ENCODE data around the gene RPS29. TPM values are rescaled to one million over a fixed set of nuclear protein-coding genes. Genes with fewer than 3 reads are reported as not detected.

Gene RPS29
- total RNA-seq: 1,000 to 10,000 TPM; 1,423 to 9,553 (median 5,247) TPM

- intact Hi-C loops (cut with DNase I): no loop called here
- peak; percentile 98 to 99 for DNase-seq
Observed at GRCh38 chr14:49585803-49586672, at the start of gene RPS29. RPS29 (minus strand) TSS chr14:49586380; CDS start chr14:49586346, 34 bp downstream.

GRCh38 chr14:49634547-49635334, 48.6 kb upstream of the RPS29 start, which contains the start of gene DNAAF2:
DNAAF2 (minus strand) TSS chr14:49635244; CDS start chr14:49635149, 95 bp downstream.
- H3K4me1 ChIP-seq: peaks cover 6 to 24% of the 10 kb centered on the region in 2 donors
- no peaks in the 10 kb centered on the region for H3K27me3 ChIP-seq
- TF ChIP-seq CTCF (IDR thresholded peaks at IDR 0.05): no peak
- peak in 1 of 2 donors; percentile 10 for TF ChIP-seq POLR2A (IDR thresholded peaks at IDR 0.05)
- peak; percentile 64 for DNase-seq
- no peaks in the 10 kb centered on the region for H3K9me3 ChIP-seq
- no peaks in the 10 kb centered on the region for H3K36me3 ChIP-seq
- H3K27ac ChIP-seq: peak within 1 kb of the TSS; percentile 66 to 98 (median 97)
- 1 to 3% methylated on average over 11 to 27 of the region's 80 CpGs for WGBS, 2 donors
- intact Hi-C loops (cut with DNase I): loop anchor here (5.0 to 10.0 kb wide), 3 partner anchors 50 to 200 kb away; partner anchors contain the start of genes KLHDC2 and POLE2
- peak within 1 kb of the TSS; percentile 44 to 75 (median 72) for H3K4me3 ChIP-seq (replicated peaks in 1 of 3)

More at GRCh38 chr14:49585803-49586672, at the start of gene RPS29:
- 0 to 1% methylated on average over 29 to 42 of the region's 55 CpGs for WGBS, 2 donors
- H3K27ac ChIP-seq: peak within 1 kb of the TSS; percentile 71 to 94 (median 73)
- peaks cover 8 to 17% of the 10 kb centered on the region in 2 donors for H3K36me3 ChIP-seq
- no peaks in the 10 kb centered on the region for H3K9me3 ChIP-seq
- no peaks in the 10 kb centered on the region for H3K27me3 ChIP-seq
- TF ChIP-seq POLR2A (IDR thresholded peaks at IDR 0.05) (peak in 1 of 2 donors; percentile 95), CTCF (IDR thresholded peaks at IDR 0.05) (peak in 1 of 6 experiments; percentile 24)
- peak within 1 kb of the TSS; percentile 37 to 81 (median 76) for H3K4me3 ChIP-seq (replicated peaks in 1 of 3)
- H3K4me1 ChIP-seq: peaks cover 13 to 15% of the 10 kb centered on the region in 2 donors

GRCh38 chr14:49633640-49634546, 47.7 kb upstream of the RPS29 start:
- WGBS, 2 donors: 0 to 1% methylated on average over 6 to 40 of the region's 101 CpGs
- DNase-seq: peak; percentile 94 to 95
- Histone ChIP-seq H3K9me3 (no peaks in the 10 kb centered on the region), H3K4me3 (replicated peaks in 1 of 3) (peak overlapping the region; percentile 44 to 75 (median 72)), H3K36me3 (no peaks in the 10 kb centered on the region), H3K4me1 (peaks cover 6 to 24% of the 10 kb centered on the region in 2 donors), H3K27me3 (no peaks in the 10 kb centered on the region), H3K27ac (peak overlapping the region; percentile 66 to 98 (median 97))
- TF ChIP-seq CTCF (IDR thresholded peaks at IDR 0.05) (peak; percentile 32 to 93 (median 74)), POLR2A (IDR thresholded peaks at IDR 0.05) (peak; percentile 76 to 91)
- intact Hi-C loops (cut with DNase I): loop anchor here (10.0 kb wide), 2 partner anchors 51 to 201 kb away; partner anchors contain the start of gene POLE2

GRCh38 chr14:49623941-49624839, 38.0 kb upstream of the RPS29 start:
- no peak overlapping the region for H3K27ac ChIP-seq
- WGBS, 2 donors: 81 to 84% methylated on average over 6 of the region's 6 CpGs
- intact Hi-C loops (cut with DNase I): no loop called here
- no peaks in the 10 kb centered on the region for H3K36me3 ChIP-seq
- peaks cover 34 to 35% of the 10 kb centered on the region in 2 donors for H3K4me1 ChIP-seq
- H3K27me3 ChIP-seq: no peaks in the 10 kb centered on the region
- TF ChIP-seq POLR2A (IDR thresholded peaks at IDR 0.05): no peak
- no peak for TF ChIP-seq CTCF (IDR thresholded peaks at IDR 0.05)
- H3K4me3 ChIP-seq (replicated peaks in 1 of 3): no peak overlapping the region
- H3K9me3 ChIP-seq: no peaks in the 10 kb centered on the region
- no peak for DNase-seq

Data from thyroid gland (tissue), 4 donors.